Skin epidermis (tissue), 12 donors: ENCODE results near the gene SPANXC.
"Not testable (repeated sequence)": the region's sequence is repeated elsewhere in the genome, so short reads cannot be mapped to it uniquely, and the experiment has no call there.

Experiments
- H3K27ac ChIP-seq, 21 experiments: fragments of 200-600 bp; sonication (generic) in 11 of 21; one replicate each; pipeline ENCODE4 v1.5.0; 2020; ENCODE audit warnings: mild to moderate bottlenecking in 3 of 21, inconsistent platforms in 2 of 21, moderate library complexity in 2 of 21
- H3K4me3 ChIP-seq, 7 experiments: fragments of 200-600 bp; sonication (generic) in 2 of 7; one replicate each; pipeline ENCODE4 v1.5.0; 2020; ENCODE audit warnings: inconsistent platforms in 2 of 7, mild to moderate bottlenecking in 2 of 7, moderate library complexity in 1 of 7

Gene SPANXC, protein sequence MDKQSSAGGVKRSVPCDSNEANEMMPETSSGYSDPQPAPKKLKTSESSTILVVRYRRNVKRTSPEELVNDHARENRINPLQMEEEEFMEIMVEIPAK

DNA sequence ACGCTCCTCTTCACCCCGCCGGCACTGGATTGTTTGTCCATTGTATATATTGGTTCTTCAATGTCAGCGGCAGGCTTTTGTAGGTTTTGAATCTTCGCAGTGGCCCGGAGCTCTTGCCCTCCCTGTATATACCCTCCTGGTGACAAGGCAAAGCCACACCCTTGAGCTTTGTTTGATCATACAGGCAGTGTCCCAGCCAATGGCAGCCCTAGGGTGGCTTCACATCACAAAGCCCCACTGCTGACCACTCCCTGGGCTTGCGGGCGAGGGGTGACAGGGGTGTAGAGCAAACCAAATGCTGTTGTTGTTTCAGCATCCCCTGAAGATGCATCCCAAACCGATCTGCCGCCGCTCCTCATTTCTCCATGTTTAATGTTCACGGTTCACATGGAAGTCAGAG is at the start of gene SPANXC:
SPANXC (minus strand) TSS at position 101 of the 400 bp plus-strand sequence; CDS start at position 41, 60 bp downstream.
- not testable (repeated sequence) for H3K27ac ChIP-seq

DNA sequence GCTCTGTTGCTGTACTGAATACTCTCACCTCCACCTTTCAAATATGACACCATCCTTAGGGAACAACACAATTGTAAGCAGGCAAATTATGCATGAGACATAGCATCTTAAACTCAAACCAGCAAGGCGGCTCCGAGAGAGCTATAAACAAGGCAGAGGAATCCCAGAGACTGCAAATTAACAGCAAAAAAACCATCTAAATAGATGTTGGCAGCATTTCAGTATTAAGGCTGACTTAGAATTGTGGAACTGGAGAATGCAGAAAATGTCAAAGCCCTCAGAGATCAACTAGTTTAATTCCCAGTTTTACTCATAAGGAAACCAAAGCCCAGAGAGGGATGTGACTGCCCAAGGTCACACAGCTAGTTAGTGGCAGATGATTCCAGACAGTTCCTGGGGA is 37.2 kb upstream of the SPANXC start:
- no peak overlapping the region for H3K4me3 ChIP-seq
- no peak overlapping the region for H3K27ac ChIP-seq

More for the DNA sequence above, at the start of gene SPANXC:
- H3K4me3 ChIP-seq, result not testable (repeated sequence)

DNA sequence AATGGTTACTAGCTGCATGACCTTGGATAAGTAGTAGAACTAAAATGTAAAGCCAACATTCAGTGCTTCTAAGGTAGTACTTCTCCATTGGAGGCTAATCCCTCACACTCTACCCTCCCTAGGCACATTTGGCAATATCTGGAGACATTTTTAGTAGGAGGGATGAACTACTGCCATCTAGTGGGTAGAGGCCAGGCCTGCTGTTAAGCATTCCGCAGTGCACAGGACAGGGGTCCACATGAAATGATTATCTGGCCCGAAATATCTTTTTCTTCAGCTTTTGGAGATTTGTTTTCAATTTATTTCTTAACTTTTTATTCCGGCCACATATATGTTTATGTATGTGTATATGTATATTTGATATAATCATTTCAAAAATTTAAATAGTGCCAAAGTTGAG is 36.0 kb upstream of the SPANXC start:
- Histone ChIP-seq H3K4me3 (no peak overlapping the region), H3K27ac (no peak overlapping the region)

DNA sequence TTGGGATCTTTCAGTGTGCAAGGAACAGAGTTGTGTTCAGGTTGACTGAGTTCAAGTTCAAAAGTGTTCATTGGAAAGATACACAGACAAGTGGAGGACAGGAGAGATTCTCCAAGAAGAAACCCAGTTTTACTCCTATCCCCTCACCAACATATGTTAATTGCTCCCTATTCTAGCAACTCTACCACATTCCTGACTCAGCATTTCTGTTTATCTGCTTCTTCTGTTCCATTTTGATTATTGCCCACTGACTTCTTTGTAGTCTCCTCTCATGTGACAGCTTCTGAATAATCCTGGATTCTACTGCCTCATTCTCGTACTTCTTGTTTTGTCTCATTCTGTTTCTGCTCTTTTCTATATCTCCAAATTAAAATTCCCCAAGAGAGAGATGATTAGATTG is 15.8 kb upstream of the SPANXC start:
- no peak overlapping the region for H3K27ac ChIP-seq
- H3K4me3 ChIP-seq, result no peak overlapping the region

DNA sequence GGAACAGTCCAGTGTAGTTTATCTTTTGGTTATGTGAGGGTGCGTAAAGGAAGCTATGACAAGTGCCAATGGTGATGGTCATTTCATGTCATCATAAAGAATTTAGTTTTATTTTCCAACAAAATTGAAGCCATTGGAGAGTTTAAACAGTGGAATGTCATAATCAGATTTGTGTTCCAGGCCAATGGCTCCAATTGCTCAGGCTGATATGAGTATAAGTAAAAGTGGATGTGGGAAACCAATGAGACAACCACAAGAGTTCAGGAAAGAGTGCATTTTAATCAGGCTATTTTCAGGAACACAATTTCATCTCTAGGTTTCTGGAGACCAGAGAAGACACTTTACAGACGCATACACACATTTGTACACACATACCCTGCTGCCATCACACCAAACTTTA is 20.7 kb downstream of the SPANXC start:
- Histone ChIP-seq H3K4me3 (no peak overlapping the region), H3K27ac (no peak overlapping the region)

DNA sequence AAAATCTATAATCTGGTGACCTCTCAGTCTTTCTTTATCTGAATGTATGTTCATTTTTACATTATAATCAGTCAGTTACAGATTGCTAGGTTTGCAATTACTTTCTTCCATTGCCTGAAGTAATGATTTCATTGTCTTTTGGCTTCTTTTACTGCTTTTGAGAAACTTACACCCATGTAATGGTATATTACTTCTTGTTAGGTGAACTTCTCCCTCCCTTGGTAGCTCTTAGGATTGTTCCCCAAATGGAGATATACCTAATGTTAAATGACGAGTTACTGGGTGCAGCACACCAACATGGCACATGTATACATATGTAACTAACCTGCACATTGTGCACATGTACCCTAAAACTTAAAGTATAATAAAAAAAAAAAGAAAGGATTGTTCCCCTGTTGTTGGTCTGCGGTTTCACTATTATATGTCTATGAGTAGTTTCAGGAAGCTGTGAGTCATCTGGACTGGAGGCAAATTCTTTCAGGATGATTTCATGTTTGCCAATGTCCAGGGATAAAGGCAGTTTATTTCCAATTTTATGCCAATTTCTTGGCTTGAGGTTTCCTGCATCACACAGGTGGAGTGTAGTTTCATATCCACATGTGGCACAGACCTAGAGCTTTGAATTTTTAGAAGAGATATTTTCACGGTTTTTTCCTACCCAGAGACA is 21.8 kb downstream of the SPANXC start:
- H3K27ac ChIP-seq, result no peak overlapping the region

DNA sequence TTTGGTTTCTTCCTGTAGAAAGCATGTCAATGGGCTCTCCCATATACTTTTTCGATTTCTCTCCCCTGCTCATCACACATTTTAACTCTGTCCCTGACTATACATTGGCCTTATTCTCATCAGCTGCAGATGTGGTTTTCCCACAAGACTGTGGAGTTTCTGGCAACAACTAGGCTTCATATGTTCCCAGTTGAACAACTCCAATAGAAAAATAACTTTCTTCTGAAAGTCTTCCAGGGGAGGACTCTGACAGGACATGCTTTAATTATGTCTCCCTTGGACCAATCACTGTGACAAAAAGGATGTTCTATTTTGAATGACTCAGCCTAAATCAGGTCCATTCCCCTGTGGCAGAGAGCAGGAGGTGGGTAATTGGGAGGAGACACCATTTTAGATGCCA is 28.1 kb downstream of the SPANXC start:
- Histone ChIP-seq H3K4me3 (no peak overlapping the region), H3K27ac (no peak overlapping the region)

More for the DNA sequence above, 21.8 kb downstream of the SPANXC start:
- H3K4me3 ChIP-seq, result no peak overlapping the region

DNA sequence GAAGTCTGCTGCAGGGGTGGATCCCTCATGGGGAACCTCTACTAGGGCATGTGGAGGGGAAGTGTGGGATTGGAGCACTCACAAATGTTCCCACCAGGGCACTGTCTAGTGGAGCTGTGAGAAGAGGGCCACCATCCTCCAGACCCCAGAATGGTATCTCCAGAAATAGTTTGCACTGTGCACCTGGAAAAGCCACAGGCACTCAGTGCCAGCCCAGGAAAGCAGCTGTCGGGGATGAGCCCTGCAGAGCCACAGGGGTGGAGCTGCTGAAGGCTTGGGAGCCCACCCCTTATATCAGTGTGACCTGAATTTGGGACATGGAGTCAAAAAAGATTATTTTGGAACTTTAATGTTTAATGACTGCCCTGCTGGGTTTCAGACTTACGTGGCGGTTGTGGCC is 40.4 kb downstream of the SPANXC start:
- Histone ChIP-seq H3K4me3 (no peak overlapping the region), H3K27ac (no peak overlapping the region)
